Stimulated activated CD4-positive, alpha-beta T cell treated with anti-CD3 and anti-CD28 coated beads, Interleukin-2, amount 100 ng/mL, for 24 hours (primary cell): ENCODE results near the gene SUSD1.
"Not testable (repeated sequence)": the region's sequence is repeated elsewhere in the genome, so short reads cannot be mapped to it uniquely, and the experiment has no call there.

Source experiments
- DNase-seq, 2 donors: peaks; one replicate each; pipeline ENCODE4 v3.0.0-alpha.2; 2020

SUSD1 gene

GRCh38 chr9:112173489-112174221 lies 1.4 kb downstream of the SUSD1 start:
- DNase-seq = no peak

- DNase-seq = no peak
These were observed 4.1 kb downstream of the SUSD1 start for GRCh38 chr9:112170968-112171367.

DNA sequence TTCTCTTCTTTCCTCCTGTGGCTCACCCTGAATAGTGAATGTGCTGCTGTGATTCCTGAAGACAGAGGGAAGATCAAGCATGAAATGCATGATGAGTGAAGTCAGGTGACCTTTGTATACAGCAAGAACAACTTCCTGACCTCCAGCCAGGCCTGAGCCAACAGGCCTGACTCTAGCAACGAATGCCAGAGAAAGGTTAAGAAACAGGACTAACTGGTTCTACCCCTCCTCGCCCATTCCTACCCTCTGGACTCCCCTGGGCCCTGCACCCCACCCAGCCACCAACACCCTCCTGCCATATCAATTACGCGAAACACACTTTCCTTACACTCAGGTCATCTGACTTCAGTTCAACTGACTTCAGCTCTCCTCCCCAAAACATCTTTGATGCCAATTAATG lies 4.9 kb downstream of the SUSD1 start:
- DNase-seq = no peak

- DNase-seq = no peak
These were observed 5.7 kb downstream of the SUSD1 start for GRCh38 chr9:112169368-112169767.

- DNase-seq = no peak
These were observed 6.9 kb downstream of the SUSD1 start for GRCh38 chr9:112168197-112168596.

DNA sequence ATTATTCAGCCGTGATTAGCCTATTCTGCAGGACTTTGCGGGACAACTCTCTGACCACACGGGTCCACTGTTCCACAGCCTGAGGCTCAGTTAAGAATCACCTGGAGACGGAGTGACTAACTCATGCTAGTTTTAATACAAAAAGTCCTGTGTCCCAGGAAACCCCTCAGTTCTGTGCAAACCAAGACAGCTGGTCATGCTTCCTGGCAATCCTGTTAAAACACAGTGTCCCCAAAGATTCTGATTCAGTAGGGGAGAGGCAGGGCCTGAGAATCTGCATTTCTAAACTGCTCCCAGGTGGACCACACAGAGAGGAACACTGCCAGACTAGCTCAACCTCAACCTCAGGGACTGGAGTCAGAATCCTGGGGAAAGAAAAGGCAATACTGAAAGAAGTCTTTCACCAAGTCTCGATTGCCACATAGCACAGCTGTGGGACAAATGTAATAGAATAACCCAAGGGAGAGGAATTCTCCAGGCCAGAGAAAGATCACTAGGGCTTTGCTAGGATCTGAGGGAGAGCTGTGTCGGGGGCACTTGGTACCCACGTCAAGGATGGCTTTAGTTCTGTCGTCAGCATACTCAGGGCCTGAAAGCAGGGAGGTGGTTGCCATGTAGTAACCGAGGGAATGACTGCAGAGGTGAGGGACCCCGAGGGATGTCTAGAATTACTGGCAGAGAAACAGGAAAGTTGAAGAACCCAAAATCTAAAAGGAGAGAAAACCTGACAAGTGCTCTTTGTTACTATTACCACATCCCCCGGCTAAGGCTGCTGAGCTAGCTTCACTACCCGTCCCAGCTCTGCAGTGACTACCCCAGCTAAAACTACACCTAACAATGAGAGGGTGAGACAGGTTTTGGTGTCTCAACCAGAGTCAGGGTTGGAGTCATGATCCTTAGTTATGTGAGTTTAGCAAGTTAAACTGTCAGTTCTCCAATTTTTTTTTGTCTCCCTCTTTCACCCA lies 8.6 kb downstream of the SUSD1 start:
- no peak for DNase-seq

- DNase-seq = no peak
These were observed 12.3 kb downstream of the SUSD1 start for GRCh38 chr9:112162621-112163413.

- no peak for DNase-seq
These were observed 15.3 kb downstream of the SUSD1 start for GRCh38 chr9:112159781-112160180.

- no peak for DNase-seq
These were observed 16.3 kb downstream of the SUSD1 start for GRCh38 chr9:112158656-112159367.

- DNase-seq = no peak
These were observed 17.1 kb downstream of the SUSD1 start for GRCh38 chr9:112157961-112158360.

GRCh38 chr9:112157087-112157486 lies 18.0 kb downstream of the SUSD1 start:
- no peak for DNase-seq

GRCh38 chr9:112149211-112149610 lies 25.9 kb downstream of the SUSD1 start:
- DNase-seq = no peak

GRCh38 chr9:112145886-112146285 lies 29.2 kb downstream of the SUSD1 start:
- no peak for DNase-seq

DNA sequence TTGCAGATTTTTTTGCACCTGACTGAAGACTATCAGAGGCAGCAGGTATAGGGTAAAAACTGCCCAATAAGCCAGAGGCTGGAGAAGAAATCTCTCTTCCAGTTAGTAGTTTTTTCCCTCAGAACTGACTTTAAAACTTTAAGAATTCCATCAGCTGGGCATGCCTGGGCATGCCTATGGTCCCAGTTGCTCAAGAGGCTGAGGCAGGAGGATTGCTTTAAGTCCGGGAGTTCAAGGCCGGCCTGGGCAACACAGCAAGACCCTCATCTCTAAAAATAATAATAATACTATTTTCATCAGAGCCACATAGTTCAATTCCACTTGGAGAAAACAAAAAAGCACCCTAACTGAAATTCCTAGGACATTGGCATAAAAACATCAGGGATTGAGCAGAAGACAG lies 30.3 kb downstream of the SUSD1 start:
- DNase-seq = no peak

- no peak for DNase-seq
These were observed 32.7 kb downstream of the SUSD1 start for GRCh38 chr9:112142420-112142819.

GRCh38 chr9:112140936-112141335 lies 34.2 kb downstream of the SUSD1 start:
- no peak for DNase-seq

GRCh38 chr9:112137066-112137465 lies 38.0 kb downstream of the SUSD1 start:
- DNase-seq = no peak

DNA sequence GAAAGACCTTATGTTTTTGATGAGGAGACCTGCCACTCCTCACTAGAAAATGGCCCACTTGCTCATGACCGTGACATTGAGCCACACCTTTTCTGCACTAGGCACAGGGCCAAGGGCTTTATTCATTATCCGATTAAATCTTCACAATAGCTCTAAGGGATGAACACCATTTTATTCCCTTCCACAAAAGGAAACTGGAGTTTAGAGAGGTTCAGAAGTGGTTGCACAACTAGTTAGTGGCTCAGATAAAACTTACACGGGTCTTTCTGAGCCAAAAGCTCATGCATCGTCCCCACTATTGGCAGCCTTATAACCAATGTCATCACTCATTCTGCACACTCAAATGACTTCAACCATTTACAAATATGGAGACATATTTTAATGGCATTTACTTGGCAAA lies 39.4 kb downstream of the SUSD1 start:
- no peak for DNase-seq

GRCh38 chr9:112133806-112134205 lies 41.3 kb downstream of the SUSD1 start:
- not testable (repeated sequence) for DNase-seq

DNA sequence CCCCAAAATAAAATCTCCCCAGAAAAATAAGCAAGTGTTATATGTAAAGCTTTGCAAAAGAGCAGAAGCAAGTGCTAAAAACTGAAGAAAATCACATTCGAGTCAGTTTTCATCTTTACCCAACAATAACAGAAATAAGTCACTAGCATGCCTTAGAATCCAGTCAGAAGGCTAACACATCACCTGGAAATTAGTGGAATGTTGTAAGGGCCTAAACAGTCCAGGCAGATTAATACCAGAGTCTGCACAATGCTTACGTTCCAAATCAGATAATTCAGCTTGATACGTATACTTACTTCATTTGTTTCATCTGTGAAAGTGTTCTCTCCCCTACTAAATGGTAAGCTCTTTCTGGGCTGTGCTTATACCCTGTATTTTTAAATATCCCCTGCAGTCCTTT lies 42.7 kb downstream of the SUSD1 start:
- DNase-seq = no peak

- no peak for DNase-seq
These were observed 44.1 kb downstream of the SUSD1 start for GRCh38 chr9:112130997-112131396.

DNA sequence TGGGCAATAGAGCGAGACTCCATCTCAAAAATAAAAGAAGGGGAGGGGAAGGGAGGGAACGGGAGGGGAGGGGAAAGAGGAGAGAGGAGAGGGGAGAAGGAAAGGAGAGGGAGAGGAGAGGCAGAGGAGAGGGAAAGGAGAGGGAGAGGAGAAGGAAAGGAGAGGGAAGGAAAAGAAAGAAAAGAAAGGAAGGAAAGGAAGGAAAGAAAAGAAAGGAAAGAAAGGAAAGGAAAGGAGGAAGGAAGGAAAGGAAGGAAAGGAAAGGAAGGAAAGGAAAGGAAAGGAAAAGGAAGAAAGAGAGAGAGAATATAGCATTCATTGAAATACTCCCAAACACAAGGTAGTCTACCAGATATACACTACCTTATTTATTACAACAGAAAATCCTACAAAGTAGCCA lies 44.8 kb downstream of the SUSD1 start:
- DNase-seq = no peak

- no peak for DNase-seq
These were observed 45.9 kb downstream of the SUSD1 start for GRCh38 chr9:112129246-112129645.
